ENCODE results near the gene NCOR1.

GRCh38 chr17:16122697-16123434 is 92.5 kb downstream of the NCOR1 start:
- no peak for TF ChIP-seq CTCF (conservative IDR thresholded peaks at IDR 0.05)
- TF ChIP-seq ZFX (IDR thresholded peaks at IDR 0.05), result no peak

All from C4-2B (cell line).